ENCODE results near the gene CLIC4. TPM values are rescaled to one million over a fixed set of nuclear protein-coding genes. Genes with fewer than 3 reads are reported as not detected.
"Not testable (repeated sequence)": the region's sequence is repeated elsewhere in the genome, so short reads cannot be mapped to it uniquely, and the experiment has no call there.

Gene CLIC4
- total RNA-seq, 4 donors from 2014 or later, result 399 to 688 (median 564) TPM

GRCh38 chr1:24727501-24728216 lies 17.6 kb upstream of the CLIC4 start:
- 53 to 61% methylated on average over 9 of the region's 9 CpGs for WGBS, 2 donors
- DNase-seq (ENCODE audit: low spot score in 2 of 2), result no peak
- TF ChIP-seq EP300 (IDR thresholded peaks at IDR 0.05), result no peak
- TF ChIP-seq POLR2A (IDR thresholded peaks at IDR 0.05), result no peak
- TF ChIP-seq CTCF (IDR thresholded peaks at IDR 0.05), result no peak
- no peaks in the 10 kb centered on the region for H3K36me3 ChIP-seq
- H3K4me3 ChIP-seq, result peak overlapping the region in 1 of 4 donors; percentile 7
- H3K27ac ChIP-seq, result peak overlapping the region in 3 of 4 donors; percentile 15 to 81 (median 70)
- no peaks in the 10 kb centered on the region for H3K9me3 ChIP-seq
- H3K4me1 ChIP-seq, result peaks cover 0 to 48% (median 24%) of the 10 kb centered on the region in 4 donors
- no peaks in the 10 kb centered on the region for H3K27me3 ChIP-seq

GRCh38 chr1:24728982-24729381 lies 16.3 kb upstream of the CLIC4 start:
- Histone ChIP-seq H3K9me3 (no peaks in the 10 kb centered on the region), H3K27ac (peak overlapping the region in 1 of 4 donors; percentile 0), H3K4me1 (peaks cover 0 to 44% (median 23%) of the 10 kb centered on the region in 4 donors), H3K27me3 (no peaks in the 10 kb centered on the region), H3K4me3 (no peak overlapping the region), H3K36me3 (no peaks in the 10 kb centered on the region)
- DNase-seq (ENCODE audit: low spot score in 2 of 2), result no peak
- WGBS, 2 donors, result 97% methylated on average over 10 of the region's 10 CpGs
- TF ChIP-seq POLR2A (IDR thresholded peaks at IDR 0.05) (no peak), CTCF (IDR thresholded peaks at IDR 0.05) (no peak), EP300 (IDR thresholded peaks at IDR 0.05) (no peak)

GRCh38 chr1:24732186-24732885 lies 12.9 kb upstream of the CLIC4 start:
- Histone ChIP-seq H3K9me3 (no peaks in the 10 kb centered on the region), H3K27ac (no peak overlapping the region), H3K4me3 (no peak overlapping the region), H3K4me1 (peaks cover 0 to 38% (median 25%) of the 10 kb centered on the region in 4 donors), H3K36me3 (no peaks in the 10 kb centered on the region), H3K27me3 (no peaks in the 10 kb centered on the region)
- TF ChIP-seq CTCF (IDR thresholded peaks at IDR 0.05) (no peak), POLR2A (IDR thresholded peaks at IDR 0.05) (no peak)
- no peak for DNase-seq (ENCODE audit: low spot score in 2 of 2)
- WGBS, 2 donors, result 72 to 75% methylated on average over 4 of the region's 4 CpGs

- peaks cover 0 to 31% (median 22%) of the 10 kb centered on the region in 4 donors for H3K4me1 ChIP-seq
- not testable (repeated sequence) for H3K27me3 ChIP-seq; H3K36me3 ChIP-seq; H3K27ac ChIP-seq; H3K9me3 ChIP-seq; H3K4me3 ChIP-seq; DNase-seq (ENCODE audit: low spot score in 2 of 2)
- WGBS, 2 donors, result 71 to 79% methylated on average over 7 of the region's 7 CpGs
These were observed 11.9 kb upstream of the CLIC4 start for GRCh38 chr1:24733342-24733741.

GRCh38 chr1:24735156-24735508 lies 10.1 kb upstream of the CLIC4 start:
- H3K27ac ChIP-seq, result peak overlapping the region in 2 of 4 donors; percentile 76 to 82
- no peak for TF ChIP-seq CTCF (IDR thresholded peaks at IDR 0.05)
- TF ChIP-seq EP300 (IDR thresholded peaks at IDR 0.05), result no peak
- TF ChIP-seq POLR2A (IDR thresholded peaks at IDR 0.05), result no peak

More at GRCh38 chr1:24735156-24735508, 10.1 kb upstream of the CLIC4 start:
- Histone ChIP-seq H3K27me3 (no peaks in the 10 kb centered on the region), H3K36me3 (no peaks in the 10 kb centered on the region), H3K4me1 (peaks cover 0 to 31% (median 22%) of the 10 kb centered on the region in 4 donors), H3K9me3 (no peaks in the 10 kb centered on the region), H3K4me3 (no peak overlapping the region)
- DNase-seq (ENCODE audit: low spot score in 2 of 2), result no peak
- 69 to 76% methylated on average over 5 of the region's 5 CpGs for WGBS, 2 donors

Data from tibial nerve (tissue), 4 donors.